ENCODE data around the gene FGD1.

FGD1 gene

DNA sequence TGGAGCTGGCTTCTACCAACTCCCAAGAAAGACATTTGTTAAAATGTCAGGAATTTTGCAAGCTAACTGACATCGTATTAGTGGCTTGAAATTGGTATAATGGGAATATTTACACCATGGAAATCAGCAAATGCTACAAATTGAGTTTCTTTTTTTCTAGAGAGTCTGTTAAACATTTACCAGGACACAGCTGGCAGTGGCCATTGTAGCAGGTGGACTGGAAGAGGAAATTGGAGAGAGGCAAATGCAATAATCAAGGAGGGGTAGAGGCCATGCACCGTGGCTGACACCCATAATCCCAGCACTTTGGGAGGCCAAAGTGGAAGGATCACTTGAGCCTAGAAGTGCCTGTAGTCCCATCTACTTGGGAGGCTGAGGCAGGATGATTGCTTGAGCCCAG lies 88.8 kb downstream of the FGD1 start:
- peaks cover under 1% of the 10 kb centered on the region for H3K4me1 Mint-ChIP-seq
- no peak overlapping the region for H3K4me3 Mint-ChIP-seq
- H3K27me3 Mint-ChIP-seq (ENCODE audit: low read depth) = no peaks in the 10 kb centered on the region
- peaks cover 4% of the 10 kb centered on the region for H3K9me3 Mint-ChIP-seq
- no peaks in the 10 kb centered on the region for H3K36me3 Mint-ChIP-seq (ENCODE audit: low read depth)
- TF ChIP-seq, protein P1, sequence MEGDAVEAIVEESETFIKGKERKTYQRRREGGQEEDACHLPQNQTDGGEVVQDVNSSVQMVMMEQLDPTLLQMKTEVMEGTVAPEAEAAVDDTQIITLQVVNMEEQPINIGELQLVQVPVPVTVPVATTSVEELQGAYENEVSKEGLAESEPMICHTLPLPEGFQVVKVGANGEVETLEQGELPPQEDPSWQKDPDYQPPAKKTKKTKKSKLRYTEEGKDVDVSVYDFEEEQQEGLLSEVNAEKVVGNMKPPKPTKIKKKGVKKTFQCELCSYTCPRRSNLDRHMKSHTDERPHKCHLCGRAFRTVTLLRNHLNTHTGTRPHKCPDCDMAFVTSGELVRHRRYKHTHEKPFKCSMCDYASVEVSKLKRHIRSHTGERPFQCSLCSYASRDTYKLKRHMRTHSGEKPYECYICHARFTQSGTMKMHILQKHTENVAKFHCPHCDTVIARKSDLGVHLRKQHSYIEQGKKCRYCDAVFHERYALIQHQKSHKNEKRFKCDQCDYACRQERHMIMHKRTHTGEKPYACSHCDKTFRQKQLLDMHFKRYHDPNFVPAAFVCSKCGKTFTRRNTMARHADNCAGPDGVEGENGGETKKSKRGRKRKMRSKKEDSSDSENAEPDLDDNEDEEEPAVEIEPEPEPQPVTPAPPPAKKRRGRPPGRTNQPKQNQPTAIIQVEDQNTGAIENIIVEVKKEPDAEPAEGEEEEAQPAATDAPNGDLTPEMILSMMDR (IDR thresholded peaks at IDR 0.05; ENCODE audit: unreplicated experiment in 3 of 3) = no peak
- H3K27ac Mint-ChIP-seq = no peak overlapping the region

DNA sequence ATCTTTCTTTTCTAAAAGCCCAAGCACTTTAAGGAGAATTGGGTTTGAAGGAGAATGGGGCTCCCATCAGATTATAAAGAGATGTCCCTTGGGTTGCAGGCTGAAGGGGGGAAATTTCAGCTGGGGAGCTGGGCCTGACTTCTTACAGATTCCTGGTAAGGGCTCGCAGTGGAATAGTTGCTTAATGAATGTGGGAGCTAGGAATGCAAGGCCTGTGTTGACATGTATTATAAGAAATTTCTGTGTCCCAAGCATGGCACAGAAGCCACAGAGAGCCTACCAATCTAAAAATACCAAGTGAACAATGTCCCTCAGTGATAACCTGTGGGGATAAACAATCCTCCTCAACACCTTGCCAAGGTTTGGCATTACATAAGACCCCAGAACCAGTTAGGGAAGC lies 98.9 kb downstream of the FGD1 start:
- Mint-ChIP-seq H3K9me3 (peaks cover 9% of the 10 kb centered on the region), H3K4me3 (no peak overlapping the region), H3K36me3 (ENCODE audit: low read depth) (no peaks in the 10 kb centered on the region), H3K27me3 (ENCODE audit: low read depth) (peaks cover 3% of the 10 kb centered on the region), H3K4me1 (no peaks in the 10 kb centered on the region), H3K27ac (no peak overlapping the region)
- TF ChIP-seq, protein P1 (IDR thresholded peaks at IDR 0.05; ENCODE audit: unreplicated experiment in 3 of 3) = no peak

Data from nephron (organoid).